MM.1S (cell line): Measurements from ENCODE around the gene MYLK.

Experiments
- CTCF ChIP-seq: fragments of 300-600 bp; sonication (generic); IDR thresholded peaks from 2 replicates; pipeline ENCODE4 v1.5.1; 2016; ENCODE audit warnings: antibody characterized with exemption, low read length, mixed read lengths
- EZH2 ChIP-seq: fragments of 300-600 bp; sonication (generic); optimal IDR thresholded peaks from 2 replicates; pipeline ENCODE3; 2017; ENCODE audit warnings: low read depth, mild to moderate bottlenecking, antibody characterized with exemption, low read length, mixed read lengths
- EZH2phosphoT487 ChIP-seq: fragments of 300-600 bp; sonication (generic); IDR thresholded peaks from 2 replicates; pipeline ENCODE4 v1.6.1; 2018; ENCODE audit warnings: antibody characterized with exemption, low read length

DNA sequence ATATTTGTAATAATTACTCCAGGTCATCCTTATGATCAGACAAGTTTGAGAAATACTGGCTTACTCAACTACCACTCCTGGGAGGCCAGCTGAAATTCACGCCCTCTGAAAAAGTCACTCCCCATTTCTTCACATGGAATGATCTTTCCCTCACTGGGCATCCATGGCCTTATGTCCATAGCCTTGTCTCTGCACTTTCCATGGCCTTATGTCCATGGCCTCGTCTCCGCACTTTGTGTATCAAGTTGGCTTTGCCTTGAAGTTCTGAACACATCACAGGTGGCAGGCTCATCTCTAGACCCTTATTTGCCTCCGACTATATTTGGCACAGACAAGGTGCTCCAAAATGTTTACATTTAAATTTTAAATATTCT is 241.2 kb downstream of the MYLK start:
- no peak for TF ChIP-seq CTCF
- TF ChIP-seq EZH2 = no peak
- TF ChIP-seq EZH2phosphoT487 = no peak
